NCI-H2171 treated with DMSO at 0.1 percent for 48 hours (cell line): ENCODE measurements around the gene COL1A1.
A peak's percentile ranks its signal among the peaks of the same experiment; 100 is the strongest.

ENCODE experiments used
- DNase-seq: peaks from one replicate; lab custom pipeline; 2025; lab: John Stamatoyannopoulos, UW

COL1A1 gene

GRCh38 chr17:50213026-50214022 is 11.9 kb upstream of the COL1A1 start:
- peak; percentile 51 for DNase-seq

GRCh38 chr17:50212121-50212843 is 10.9 kb upstream of the COL1A1 start:
- DNase-seq: no peak

DNA sequence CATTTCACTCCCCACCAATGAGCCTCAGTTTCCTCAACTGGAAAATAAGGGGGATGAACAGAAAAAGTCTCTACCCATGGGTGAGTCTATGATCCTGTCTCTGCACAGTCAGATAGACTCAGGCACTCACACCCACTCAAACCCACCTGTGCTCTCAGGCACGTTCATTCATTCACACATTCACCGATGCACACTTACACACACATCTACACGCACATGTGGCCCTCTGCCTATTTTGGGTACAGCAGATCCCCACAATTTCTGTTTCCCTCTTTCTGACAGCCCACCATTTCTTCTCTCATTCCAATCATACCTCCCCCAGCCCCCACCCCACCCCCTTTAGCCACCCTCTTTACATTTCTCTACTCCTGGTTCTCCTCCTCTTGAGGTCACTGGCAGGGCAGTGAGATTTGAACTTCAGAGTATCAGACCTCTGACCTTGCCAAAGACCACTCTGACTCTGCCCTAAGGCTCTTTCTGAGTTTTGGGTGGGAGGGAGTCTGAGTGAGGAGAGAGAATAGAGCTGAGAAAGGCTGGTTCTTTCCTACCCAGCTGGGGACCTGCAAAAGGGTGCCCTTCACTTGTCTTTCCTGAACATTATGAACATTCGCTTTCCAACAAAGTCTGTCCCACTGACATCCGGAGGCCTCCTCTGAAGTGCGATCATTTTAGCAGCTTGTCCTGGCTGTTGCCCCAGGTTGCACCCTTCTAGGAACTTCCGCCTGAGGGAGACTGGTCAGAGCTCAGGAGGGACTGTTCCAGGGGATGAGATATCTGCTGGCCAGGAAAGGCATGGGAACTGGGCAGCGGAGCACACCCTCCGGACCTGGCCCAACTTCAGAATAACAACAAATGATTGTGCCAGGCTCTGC is 10.1 kb upstream of the COL1A1 start:
- no peak for DNase-seq

DNA sequence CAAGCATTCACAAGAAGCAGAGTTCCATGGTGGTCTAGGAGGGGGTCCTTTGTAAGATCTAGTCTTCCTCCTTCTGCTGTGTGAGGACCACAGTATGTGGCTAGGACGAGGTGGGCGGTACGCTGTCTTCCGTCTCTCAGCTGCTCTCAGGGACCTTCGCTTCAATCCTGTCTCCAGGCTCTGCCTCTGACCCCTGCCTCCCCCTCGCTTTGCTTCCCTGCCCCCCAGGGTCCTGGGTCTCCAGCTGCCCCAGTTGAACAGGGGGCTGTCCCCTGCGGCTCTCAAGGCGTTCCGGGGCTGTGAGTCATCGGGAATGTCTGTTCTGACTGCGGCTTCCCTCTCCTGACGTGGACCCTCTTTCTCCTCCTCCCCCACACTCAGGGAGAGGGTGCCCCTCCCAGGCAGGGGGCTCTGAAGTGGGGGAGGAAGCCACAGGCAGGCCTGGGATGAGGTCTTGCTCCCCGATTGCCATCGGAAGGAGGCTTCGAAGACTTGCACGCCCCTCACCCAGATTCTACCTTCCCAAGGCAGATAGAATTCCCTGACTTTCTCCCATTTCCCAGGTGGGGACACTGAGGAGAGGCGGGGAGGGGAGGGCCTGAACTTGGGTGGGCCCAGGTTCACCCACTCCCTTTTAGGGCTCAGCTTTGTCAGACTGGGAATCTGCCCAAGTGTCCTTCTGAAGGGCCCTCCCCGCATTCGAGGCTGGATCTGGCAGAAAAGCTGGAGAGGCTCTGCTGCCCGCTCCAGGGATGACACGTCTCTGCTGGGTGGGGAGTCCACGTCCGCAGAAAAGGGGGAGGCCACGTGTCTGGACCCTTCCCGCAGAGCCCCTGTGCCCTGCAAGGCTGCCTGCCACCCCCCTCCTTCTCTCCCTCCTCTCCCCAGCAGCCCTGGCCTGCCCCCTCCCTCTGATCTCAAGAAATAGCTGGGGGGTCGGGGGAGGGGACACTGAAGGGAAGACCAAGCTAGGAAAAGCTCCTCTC is 9.1 kb upstream of the COL1A1 start:
- no peak for DNase-seq

GRCh38 chr17:50209472-50210239 is 8.2 kb upstream of the COL1A1 start:
- peak; percentile 32 for DNase-seq

DNA sequence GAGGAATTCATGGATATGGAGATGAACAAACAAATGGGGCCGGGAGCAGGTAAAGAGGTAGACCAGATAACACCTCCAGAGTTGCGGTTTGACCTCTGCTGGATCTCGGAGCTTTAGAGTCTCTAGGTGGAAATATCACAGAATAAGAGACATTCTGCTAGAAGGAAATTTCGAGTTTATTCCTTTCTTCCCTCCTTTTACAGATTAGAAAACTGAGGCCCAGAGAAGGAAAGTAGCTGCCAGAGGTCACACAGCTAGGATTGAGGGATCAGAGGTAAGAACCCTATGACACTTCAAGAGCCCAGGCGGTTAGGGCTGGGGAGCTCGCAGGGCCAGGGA is 7.7 kb upstream of the COL1A1 start:
- no peak for DNase-seq

- DNase-seq: no peak
These were observed 7.2 kb upstream of the COL1A1 start for GRCh38 chr17:50208611-50209061.

DNA sequence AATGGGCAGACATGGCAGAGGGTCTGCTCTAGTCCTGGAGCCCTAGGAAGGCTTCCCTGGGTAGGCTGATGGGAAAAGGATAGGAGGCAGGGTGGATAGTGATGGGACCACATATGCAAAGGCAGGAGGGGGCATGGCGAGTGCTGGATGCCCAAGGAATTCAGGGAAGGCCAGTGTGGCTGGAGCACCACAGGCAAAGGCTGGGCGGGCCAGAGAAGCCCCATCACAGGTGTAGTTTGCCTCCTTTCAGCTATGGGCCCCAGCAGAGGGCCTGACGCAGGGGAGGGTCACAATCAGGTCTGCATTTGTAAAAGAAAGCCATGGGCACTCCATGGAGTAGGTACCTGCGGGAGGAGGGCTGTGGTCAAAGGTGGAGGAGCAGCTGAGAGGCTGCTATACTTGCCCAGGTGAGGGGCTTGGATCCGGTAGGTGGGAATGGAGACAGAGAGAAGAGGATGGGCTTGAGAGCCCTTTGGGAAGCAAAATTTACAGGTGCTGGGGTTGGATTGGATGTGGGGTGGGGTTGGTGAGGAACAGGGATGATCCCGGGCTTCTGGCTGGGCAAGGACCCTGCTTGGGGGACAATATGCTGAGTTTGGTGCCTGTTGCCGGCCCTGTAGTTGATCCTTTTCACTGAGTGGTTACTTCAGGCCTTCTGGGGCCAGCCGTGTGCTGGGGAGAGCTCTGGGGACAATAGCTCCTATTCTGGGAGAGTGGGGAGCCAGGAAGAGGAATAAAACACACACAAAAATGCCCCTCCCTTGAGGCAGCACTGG is 6.5 kb upstream of the COL1A1 start:
- DNase-seq: no peak

- no peak for DNase-seq
These were observed 5.9 kb upstream of the COL1A1 start for GRCh38 chr17:50207315-50207714.

- peak; percentile 49 for DNase-seq
These were observed 5.3 kb upstream of the COL1A1 start for GRCh38 chr17:50206604-50207293.

- no peak for DNase-seq
These were observed 4.6 kb upstream of the COL1A1 start for GRCh38 chr17:50205963-50206505.

- DNase-seq: no peak
These were observed 3.9 kb upstream of the COL1A1 start for GRCh38 chr17:50205111-50205962.

- no peak for DNase-seq
These were observed 3.0 kb upstream of the COL1A1 start for GRCh38 chr17:50204431-50204830.

DNA sequence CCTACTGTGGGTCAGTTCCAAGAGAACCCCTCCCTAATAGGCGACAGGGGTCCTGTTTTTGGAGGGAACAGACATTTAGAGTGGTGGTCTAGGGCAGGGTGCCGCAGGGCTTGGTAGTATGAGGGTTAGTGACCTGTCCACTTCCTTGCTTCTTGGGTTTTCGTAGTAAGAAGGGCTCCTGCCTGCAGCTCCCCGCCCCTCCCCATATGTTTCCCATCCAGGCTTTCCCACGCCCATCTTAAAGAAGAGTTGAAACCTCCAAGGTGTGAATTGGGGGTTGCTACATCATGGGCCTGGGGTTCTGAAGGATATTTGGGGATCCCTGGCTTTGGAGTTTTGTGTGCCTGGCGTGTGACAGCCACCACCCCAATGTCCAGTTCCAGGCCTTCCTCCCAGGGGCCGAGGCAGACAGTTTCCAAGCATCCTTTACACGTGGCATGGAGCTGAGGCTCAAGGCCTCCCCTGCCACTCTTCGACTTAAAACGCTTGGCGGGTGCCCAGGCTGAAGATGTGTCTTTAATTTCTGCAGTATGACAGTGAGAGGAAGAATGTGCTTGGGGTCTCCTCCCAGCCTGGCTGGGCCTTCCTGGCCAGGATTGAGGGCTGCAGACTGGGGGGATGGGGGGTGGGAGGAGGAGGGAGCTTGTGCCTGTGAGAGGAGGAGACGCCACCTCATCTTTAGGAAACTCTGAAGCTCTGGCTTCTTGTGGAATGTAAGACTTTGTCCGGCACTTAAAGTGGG is 2.3 kb upstream of the COL1A1 start:
- no peak for DNase-seq

DNA sequence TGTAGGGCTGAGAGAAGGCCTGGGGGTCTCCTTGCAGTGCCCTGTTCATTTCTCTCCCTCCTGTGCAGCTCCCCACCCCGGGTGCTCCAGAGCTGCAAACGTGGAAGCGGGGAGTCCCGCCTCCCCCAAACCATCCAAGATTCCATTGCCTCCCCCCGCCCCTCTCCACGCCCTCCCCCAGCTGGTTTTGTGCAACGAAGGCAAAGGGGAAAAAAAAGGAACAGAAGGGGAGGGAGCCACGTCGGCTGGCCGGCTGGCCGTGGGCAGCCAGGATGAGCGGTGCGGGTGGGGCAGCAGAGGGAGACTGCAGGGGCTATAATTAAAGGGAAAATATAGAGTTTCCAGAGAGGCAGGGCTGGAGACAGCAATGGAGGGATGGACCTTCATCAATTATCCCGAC is 1.7 kb upstream of the COL1A1 start:
- no peak for DNase-seq

DNA sequence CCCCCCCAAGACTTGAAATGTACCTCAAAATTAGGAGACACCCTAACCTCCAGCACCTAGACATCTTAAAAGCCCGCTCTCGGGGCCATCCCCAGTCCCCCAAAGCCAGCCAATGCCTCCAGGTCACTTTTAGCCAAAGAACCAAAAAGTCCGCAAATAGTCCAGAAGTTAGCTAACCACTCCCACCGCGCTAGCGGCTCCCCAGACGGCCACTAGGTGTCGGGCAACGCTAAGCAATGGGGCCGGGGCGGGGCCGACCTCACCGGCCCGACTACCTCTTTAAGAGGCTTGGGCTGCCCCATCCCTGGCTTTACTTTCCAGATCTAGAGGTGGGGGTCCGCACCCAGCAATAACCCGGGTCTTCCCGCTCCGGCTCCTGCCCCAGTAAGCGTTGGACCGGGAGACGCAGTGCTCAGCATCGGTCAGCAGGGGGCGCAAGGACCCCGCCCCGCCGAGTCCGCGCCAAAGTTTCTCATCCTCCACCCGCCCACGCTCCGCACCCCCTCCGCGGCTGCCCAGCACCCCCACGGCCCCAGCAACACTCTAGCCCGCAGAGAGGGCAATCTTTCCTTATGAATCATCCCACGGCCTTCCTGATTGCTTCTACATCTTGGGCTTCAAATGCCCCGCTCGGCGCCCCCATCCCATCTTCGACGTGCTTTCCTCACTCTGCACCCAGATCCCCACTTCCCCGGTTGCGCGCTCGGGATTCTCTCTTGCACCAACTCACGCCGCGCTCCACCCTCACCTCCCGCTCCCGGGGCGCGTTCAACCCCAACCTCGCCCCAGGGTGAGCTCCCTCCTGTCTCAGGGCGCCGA is 765 bp downstream of the COL1A1 start:
- DNase-seq: peak; percentile 91
